Breast epithelium (tissue), 3 donors: ENCODE measurements around the gene FBXL4.

Experiments used
- POLR2A ChIP-seq: fragments of 450-650 bp; IDR thresholded peaks from one replicate; pipeline ENCODE4 v1.6.1; 2016; ENCODE audit warnings: antibody characterized with exemption, mild to moderate bottlenecking, moderate library complexity
- TF ChIP-seq, protein P1 (sequence below), 3 donors: fragments of 450-650 bp; IDR thresholded peaks; one replicate each; pipeline ENCODE4 v1.5.1; 2016 to 2017; ENCODE audit warnings: antibody characterized with exemption in 3 of 3, mild to moderate bottlenecking in 3 of 3, moderate library complexity in 3 of 3

DNA sequence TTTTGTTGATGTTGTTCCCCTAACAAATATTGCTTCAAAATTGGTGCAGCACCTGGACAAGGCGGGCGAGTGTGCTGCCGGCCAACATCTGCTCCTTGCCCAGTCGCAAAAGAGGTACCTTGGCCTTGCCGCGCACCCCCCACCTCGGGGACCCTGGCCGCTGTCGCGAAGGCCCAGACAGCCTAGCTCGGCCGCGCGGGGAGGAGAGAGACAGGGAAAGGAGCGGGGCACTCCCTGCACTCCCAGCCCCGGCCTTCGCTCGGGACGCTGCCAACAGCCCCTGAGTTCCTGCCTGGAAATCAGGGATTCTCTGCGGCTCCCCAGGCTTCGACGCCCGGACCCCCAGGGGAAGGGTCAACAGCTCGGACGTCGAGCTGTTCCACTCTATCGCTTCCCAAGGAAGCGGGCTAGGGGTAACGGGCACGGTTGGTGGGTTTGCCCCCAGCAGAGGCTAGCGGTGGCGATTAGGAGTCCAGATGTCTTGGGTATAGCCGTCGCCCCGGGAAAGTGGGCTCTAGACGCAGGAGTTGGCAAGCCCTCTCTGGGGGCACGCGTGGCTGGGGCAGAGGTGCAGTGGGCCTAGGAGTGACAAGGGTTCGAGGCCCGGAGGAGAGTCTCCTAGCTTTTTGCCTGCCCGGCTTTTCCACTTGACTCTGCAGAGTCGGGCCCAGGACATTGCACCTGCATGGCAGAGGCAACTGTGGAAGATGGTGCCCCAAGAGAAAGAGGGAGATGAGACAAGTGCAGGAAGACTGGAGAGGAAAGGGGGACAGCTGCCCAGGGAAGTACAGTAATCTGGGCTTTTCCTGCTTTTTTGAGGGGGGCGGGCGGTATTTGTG lies 105.2 kb downstream of the FBXL4 start:
- TF ChIP-seq, protein P1, sequence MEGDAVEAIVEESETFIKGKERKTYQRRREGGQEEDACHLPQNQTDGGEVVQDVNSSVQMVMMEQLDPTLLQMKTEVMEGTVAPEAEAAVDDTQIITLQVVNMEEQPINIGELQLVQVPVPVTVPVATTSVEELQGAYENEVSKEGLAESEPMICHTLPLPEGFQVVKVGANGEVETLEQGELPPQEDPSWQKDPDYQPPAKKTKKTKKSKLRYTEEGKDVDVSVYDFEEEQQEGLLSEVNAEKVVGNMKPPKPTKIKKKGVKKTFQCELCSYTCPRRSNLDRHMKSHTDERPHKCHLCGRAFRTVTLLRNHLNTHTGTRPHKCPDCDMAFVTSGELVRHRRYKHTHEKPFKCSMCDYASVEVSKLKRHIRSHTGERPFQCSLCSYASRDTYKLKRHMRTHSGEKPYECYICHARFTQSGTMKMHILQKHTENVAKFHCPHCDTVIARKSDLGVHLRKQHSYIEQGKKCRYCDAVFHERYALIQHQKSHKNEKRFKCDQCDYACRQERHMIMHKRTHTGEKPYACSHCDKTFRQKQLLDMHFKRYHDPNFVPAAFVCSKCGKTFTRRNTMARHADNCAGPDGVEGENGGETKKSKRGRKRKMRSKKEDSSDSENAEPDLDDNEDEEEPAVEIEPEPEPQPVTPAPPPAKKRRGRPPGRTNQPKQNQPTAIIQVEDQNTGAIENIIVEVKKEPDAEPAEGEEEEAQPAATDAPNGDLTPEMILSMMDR (IDR thresholded peaks at IDR 0.05) = no peak
- no peak for TF ChIP-seq POLR2A
